ENCODE results near the gene RIPPLY3. TPM values are rescaled to one million over a fixed set of nuclear protein-coding genes. Genes with fewer than 3 reads are reported as not detected.
"Not testable (repeated sequence)": the region's sequence is repeated elsewhere in the genome, so short reads cannot be mapped to it uniquely, and the experiment has no call there.

Gene RIPPLY3
- total and polyA plus RNA-seq, 2 donors (not counting 1 experiment from before 2014, with no cell fraction given): not detected

GRCh38 chr21:36994501-36995158, 11.9 kb upstream of the RIPPLY3 start:
- H3K27me3 Mint-ChIP-seq: no peaks in the 10 kb centered on the region
- no peaks in the 10 kb centered on the region for H3K36me3 ChIP-seq (replicated peaks in 1 of 2; ENCODE audit: control extremely low read depth in 1 of 2, control insufficient read depth in 1 of 2, extremely low read depth in 1 of 2, insufficient read depth in 2 of 2, low read length in 1 of 2)
- no peaks in the 10 kb centered on the region for H4K20me1 ChIP-seq (ENCODE audit: control insufficient read depth, insufficient read depth, low read length, poor library complexity, severe bottlenecking)
- H3K27ac ChIP-seq (ENCODE audit: low read length in 2 of 2): no peak overlapping the region
- TF ChIP-seq, protein P1, sequence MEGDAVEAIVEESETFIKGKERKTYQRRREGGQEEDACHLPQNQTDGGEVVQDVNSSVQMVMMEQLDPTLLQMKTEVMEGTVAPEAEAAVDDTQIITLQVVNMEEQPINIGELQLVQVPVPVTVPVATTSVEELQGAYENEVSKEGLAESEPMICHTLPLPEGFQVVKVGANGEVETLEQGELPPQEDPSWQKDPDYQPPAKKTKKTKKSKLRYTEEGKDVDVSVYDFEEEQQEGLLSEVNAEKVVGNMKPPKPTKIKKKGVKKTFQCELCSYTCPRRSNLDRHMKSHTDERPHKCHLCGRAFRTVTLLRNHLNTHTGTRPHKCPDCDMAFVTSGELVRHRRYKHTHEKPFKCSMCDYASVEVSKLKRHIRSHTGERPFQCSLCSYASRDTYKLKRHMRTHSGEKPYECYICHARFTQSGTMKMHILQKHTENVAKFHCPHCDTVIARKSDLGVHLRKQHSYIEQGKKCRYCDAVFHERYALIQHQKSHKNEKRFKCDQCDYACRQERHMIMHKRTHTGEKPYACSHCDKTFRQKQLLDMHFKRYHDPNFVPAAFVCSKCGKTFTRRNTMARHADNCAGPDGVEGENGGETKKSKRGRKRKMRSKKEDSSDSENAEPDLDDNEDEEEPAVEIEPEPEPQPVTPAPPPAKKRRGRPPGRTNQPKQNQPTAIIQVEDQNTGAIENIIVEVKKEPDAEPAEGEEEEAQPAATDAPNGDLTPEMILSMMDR (IDR thresholded peaks at IDR 0.05): no peak
- TF ChIP-seq EZH2 (IDR thresholded peaks at IDR 0.05; ENCODE audit: borderline replicate concordance, insufficient read depth, low read depth, low read length, poor library complexity, severe bottlenecking): no peak
- ChIA-PET CTCF (no interaction called here), POLR2A (no interaction called here)
- no peak overlapping the region for H3K4me3 Mint-ChIP-seq
- intact Hi-C loops (cut with micrococcal nuclease): no loop called here
- H3K27me3 ChIP-seq (replicated peaks in 1 of 4; ENCODE audit: control extremely low read depth in 1 of 4, control insufficient read depth in 3 of 4, insufficient read depth in 4 of 4, low read length in 3 of 4): no peaks in the 10 kb centered on the region
- peak overlapping the region; percentile 45 for H3K4me2 ChIP-seq (replicated peaks; ENCODE audit: low read depth, low read length, poor library complexity, severe bottlenecking)
- WGBS (ENCODE audit: insufficient coverage): 42% methylated on average over 37 of the region's 38 CpGs
- DNase-seq (peak; percentile 31), ATAC-seq (ENCODE audit: low read depth) (no peak)
- no peak overlapping the region for H3K27ac Mint-ChIP-seq
- peaks cover 0 to 9% (median 0%) of the 10 kb centered on the region in 3 donors for H3K9me3 ChIP-seq (ENCODE audit: control extremely low read depth in 1 of 3, control insufficient read depth in 2 of 3, insufficient read depth in 1 of 3, low read length in 2 of 3)
- peak overlapping the region; percentile 8 for H3K9ac ChIP-seq (ENCODE audit: low read length)
- peak overlapping the region in 1 of 5 experiments; percentile 25 for H3K4me3 ChIP-seq (ENCODE audit: control extremely low read depth in 1 of 5, extremely low read depth in 1 of 5, insufficient read depth in 1 of 5, low read depth in 2 of 5, low read length in 4 of 5)
- H3K4me1 Mint-ChIP-seq: peaks cover 5% of the 10 kb centered on the region
- no peaks in the 10 kb centered on the region for H3K9me3 Mint-ChIP-seq (ENCODE audit: insufficient read depth)
- peaks cover 0 to 10% of the 10 kb centered on the region in 2 donors for H3K4me1 ChIP-seq (ENCODE audit: control insufficient read depth in 2 of 2, insufficient read depth in 2 of 2, low read length in 2 of 2)
- H3K79me2 ChIP-seq (ENCODE audit: control insufficient read depth, insufficient read depth, low read length): no peaks in the 10 kb centered on the region
- H2AFZ ChIP-seq (ENCODE audit: insufficient read depth, low read depth, low read length, poor library complexity, severe bottlenecking): peak overlapping the region; percentile 62

DNA sequence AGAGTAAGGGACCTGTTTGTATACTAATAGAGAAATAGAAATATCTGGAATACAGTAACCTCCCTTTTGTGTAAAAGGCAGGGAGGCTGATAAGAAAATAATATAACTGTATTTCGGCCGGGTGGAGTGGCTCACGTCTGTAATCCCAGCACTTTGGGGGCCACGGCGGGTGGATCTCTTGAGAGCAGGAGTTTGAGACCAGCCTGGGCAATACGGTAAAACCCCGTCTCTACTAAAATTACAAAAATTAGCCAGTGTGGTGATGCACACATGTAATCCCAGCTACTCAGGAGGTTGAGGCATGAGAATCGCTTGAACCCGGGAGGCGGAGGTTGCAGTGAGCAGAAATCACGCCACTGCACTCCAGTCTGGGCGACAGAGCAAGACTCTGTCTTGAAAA, 11.2 kb upstream of the RIPPLY3 start:
- CTCF ChIA-PET; H3K4me1 Mint-ChIP-seq; H3K27ac Mint-ChIP-seq; POLR2A ChIA-PET; H3K27ac ChIP-seq (ENCODE audit: low read length in 2 of 2); H4K20me1 ChIP-seq (ENCODE audit: control insufficient read depth, insufficient read depth, low read length, poor library complexity, severe bottlenecking); H3K9ac ChIP-seq (ENCODE audit: low read length); H3K4me2 ChIP-seq (replicated peaks; ENCODE audit: low read depth, low read length, poor library complexity, severe bottlenecking); ATAC-seq (ENCODE audit: low read depth); H3K27me3 ChIP-seq (replicated peaks in 1 of 4; ENCODE audit: control extremely low read depth in 1 of 4, control insufficient read depth in 3 of 4, insufficient read depth in 4 of 4, low read length in 3 of 4); intact Hi-C loops (cut with micrococcal nuclease); H3K79me2 ChIP-seq (ENCODE audit: control insufficient read depth, insufficient read depth, low read length); H3K4me1 ChIP-seq (ENCODE audit: control insufficient read depth in 2 of 2, insufficient read depth in 2 of 2, low read length in 2 of 2); H3K27me3 Mint-ChIP-seq; H3K9me3 ChIP-seq (ENCODE audit: control extremely low read depth in 1 of 3, control insufficient read depth in 2 of 3, insufficient read depth in 1 of 3, low read length in 2 of 3); H3K4me3 Mint-ChIP-seq; H3K9me3 Mint-ChIP-seq (ENCODE audit: insufficient read depth); H3K36me3 ChIP-seq (replicated peaks in 1 of 2; ENCODE audit: control extremely low read depth in 1 of 2, control insufficient read depth in 1 of 2, extremely low read depth in 1 of 2, insufficient read depth in 2 of 2, low read length in 1 of 2); H2AFZ ChIP-seq (ENCODE audit: insufficient read depth, low read depth, low read length, poor library complexity, severe bottlenecking); DNase-seq; H3K4me3 ChIP-seq (ENCODE audit: control extremely low read depth in 1 of 5, extremely low read depth in 1 of 5, insufficient read depth in 1 of 5, low read depth in 2 of 5, low read length in 4 of 5): not testable (repeated sequence)
- WGBS (ENCODE audit: insufficient coverage): 97% methylated on average over 8 of the region's 12 CpGs
